MM.1S (cell line): ENCODE data around the gene FAAH.
A peak's percentile ranks its signal among the peaks of the same experiment; 100 is the strongest.

ENCODE experiments used
- DNase-seq: peaks from one replicate; pipeline ENCODE4 v3.0.0-alpha.2; 2015
- H2AFZ ChIP-seq: fragments of 300-600 bp; sonication (generic); 2 replicates; pipeline ENCODE4 v1.6.0; 2016; ENCODE audit warnings: antibody characterized with exemption, low read length
- H3F3A ChIP-seq: fragments of 300-600 bp; sonication (generic); 2 replicates; pipeline ENCODE4 v1.6.1; 2016; ENCODE audit warnings: mild to moderate bottlenecking, antibody characterized with exemption, low read length, moderate library complexity, mixed read lengths; ENCODE audit not compliant: insufficient read depth
- H3K27ac ChIP-seq: fragments of 300-600 bp; sonication (generic); 2 replicates; pipeline ENCODE4 v1.5.1; 2016; ENCODE audit warnings: mild to moderate bottlenecking, low read length
- H3K27me3 ChIP-seq: fragments of 300-600 bp; sonication (generic); replicated peaks from 2 replicates; pipeline ENCODE4 v1.6.0; 2016; ENCODE audit warnings: low read length; ENCODE audit not compliant: insufficient read depth
- H3K36me3 ChIP-seq: fragments of 300-600 bp; sonication (generic); replicated peaks from 2 replicates; pipeline ENCODE4 v1.6.1; 2016; ENCODE audit warnings: mild to moderate bottlenecking, low read length, mixed read lengths; ENCODE audit not compliant: insufficient read depth
- H3K4me1 ChIP-seq: fragments of 300-600 bp; sonication (generic); 2 replicates; pipeline ENCODE4 v1.6.1; 2016; ENCODE audit warnings: low read length, mixed read lengths
- H3K4me2 ChIP-seq: fragments of 300-600 bp; sonication (generic); 2 replicates; pipeline ENCODE4 v1.6.0; 2016; ENCODE audit warnings: low read depth, low read length
- H3K4me3 ChIP-seq: fragments of 300-600 bp; sonication (generic); 2 replicates; pipeline ENCODE4 v1.5.1; 2016; ENCODE audit warnings: low read length, mixed read lengths
- H3K79me2 ChIP-seq: fragments of 300-600 bp; sonication (generic); 2 replicates; pipeline ENCODE4 v1.6.1; 2016; ENCODE audit warnings: mixed run types, low read length, mixed read lengths
- H3K9ac ChIP-seq: fragments of 300-600 bp; sonication (generic); 2 replicates; pipeline ENCODE4 v1.6.1; 2016; ENCODE audit warnings: low read length, mixed read lengths
- H3K9me2 ChIP-seq: fragments of 300-600 bp; sonication (generic); replicated peaks from 2 replicates; pipeline ENCODE4 v1.6.1; 2016; ENCODE audit warnings: mild to moderate bottlenecking, low read length, mixed read lengths; ENCODE audit not compliant: insufficient read depth
- H3K9me3 ChIP-seq: fragments of 300-600 bp; sonication (generic); replicated peaks from 2 replicates; pipeline ENCODE4 v1.6.1; 2016; ENCODE audit warnings: mild to moderate bottlenecking, low read length, mixed read lengths; ENCODE audit not compliant: insufficient read depth
- H4K20me1 ChIP-seq: fragments of 300-600 bp; sonication (generic); 2 replicates; pipeline ENCODE4 v1.6.1; 2016; ENCODE audit warnings: mild to moderate bottlenecking, low read length, moderate library complexity, mixed read lengths; ENCODE audit not compliant: insufficient read depth
- CTCF ChIP-seq: fragments of 300-600 bp; sonication (generic); IDR thresholded peaks from 2 replicates; pipeline ENCODE4 v1.5.1; 2016; ENCODE audit warnings: antibody characterized with exemption, low read length, mixed read lengths
- EZH2 ChIP-seq: fragments of 300-600 bp; sonication (generic); optimal IDR thresholded peaks from 2 replicates; pipeline ENCODE3; 2017; ENCODE audit warnings: low read depth, mild to moderate bottlenecking, antibody characterized with exemption, low read length, mixed read lengths
- EZH2phosphoT487 ChIP-seq: fragments of 300-600 bp; sonication (generic); IDR thresholded peaks from 2 replicates; pipeline ENCODE4 v1.6.1; 2018; ENCODE audit warnings: antibody characterized with exemption, low read length

FAAH gene

GRCh38 chr1:46447499-46448108 lies 53.5 kb downstream of the FAAH start:
- Histone ChIP-seq H4K20me1 (no peaks in the 10 kb centered on the region), H2AFZ (no peak overlapping the region), H3K9me2 (no peaks in the 10 kb centered on the region), H3K9me3 (no peaks in the 10 kb centered on the region), H3F3A (no peaks in the 10 kb centered on the region), H3K4me2 (no peak overlapping the region), H3K4me1 (no peaks in the 10 kb centered on the region), H3K4me3 (no peak overlapping the region), H3K79me2 (no peaks in the 10 kb centered on the region), H3K9ac (no peak overlapping the region), H3K27ac (no peak overlapping the region), H3K36me3 (no peaks in the 10 kb centered on the region), H3K27me3 (peaks cover 66% of the 10 kb centered on the region)
- no peak for DNase-seq
- peak; percentile 62 for TF ChIP-seq EZH2
- TF ChIP-seq CTCF = no peak

GRCh38 chr1:46448109-46448911 lies 54.2 kb downstream of the FAAH start:
- Histone ChIP-seq H3K4me2 (no peak overlapping the region), H3K4me1 (no peaks in the 10 kb centered on the region), H4K20me1 (no peaks in the 10 kb centered on the region), H3K9me3 (no peaks in the 10 kb centered on the region), H3K27ac (no peak overlapping the region), H3F3A (no peaks in the 10 kb centered on the region), H3K9ac (no peak overlapping the region), H3K4me3 (no peak overlapping the region), H3K9me2 (no peaks in the 10 kb centered on the region), H2AFZ (no peak overlapping the region), H3K36me3 (no peaks in the 10 kb centered on the region), H3K79me2 (no peaks in the 10 kb centered on the region), H3K27me3 (peaks cover 66% of the 10 kb centered on the region)
- DNase-seq = no peak
- TF ChIP-seq EZH2phosphoT487 (no peak), CTCF (no peak), EZH2 (peak; percentile 60)

DNA sequence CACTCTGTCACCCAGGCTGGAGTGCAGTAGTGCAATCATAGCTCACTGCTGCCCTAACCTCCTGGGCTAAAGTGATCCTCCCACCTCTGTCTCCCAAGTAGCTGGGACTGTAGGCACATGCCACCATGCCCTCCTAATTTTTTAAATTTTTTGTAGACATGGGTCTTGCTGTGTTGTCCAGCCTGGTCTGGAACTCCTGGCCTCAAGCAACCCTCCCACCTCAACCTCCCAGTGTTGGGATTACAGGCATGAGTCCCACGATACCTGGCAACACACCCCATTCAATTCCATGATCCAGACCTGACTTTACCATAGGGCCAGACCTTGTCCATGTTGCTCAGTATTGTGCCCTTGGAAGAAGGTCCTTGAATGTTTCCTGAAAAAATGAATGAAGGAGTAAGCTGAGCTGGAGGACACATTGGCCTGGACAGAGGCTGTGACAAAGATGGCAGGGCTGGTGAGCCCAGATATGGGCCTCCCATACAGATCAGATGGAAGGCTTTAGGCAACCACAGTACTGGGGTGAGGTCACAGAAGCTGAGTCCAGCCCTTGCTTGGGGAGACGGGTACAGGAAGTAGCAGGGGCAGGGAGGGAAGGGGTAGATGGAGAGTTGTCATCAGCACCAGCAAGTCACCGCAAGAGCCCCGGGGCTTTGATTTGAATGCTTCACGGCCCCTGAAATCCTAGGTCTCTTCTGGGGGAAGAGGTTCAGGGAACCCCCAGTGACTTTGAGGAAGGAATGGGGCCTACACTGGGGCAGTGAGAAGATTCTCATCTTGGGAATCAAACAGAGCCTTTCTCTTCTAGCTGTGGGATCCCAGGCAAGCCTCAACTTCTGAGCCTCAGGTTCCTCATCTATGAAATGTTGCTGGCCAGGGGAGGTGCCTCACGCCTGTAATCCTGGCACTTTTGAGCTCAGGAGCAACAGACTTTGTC lies 55.4 kb downstream of the FAAH start:
- Histone ChIP-seq H3F3A (no peaks in the 10 kb centered on the region), H3K9ac (no peak overlapping the region), H3K4me3 (no peak overlapping the region), H3K27ac (no peak overlapping the region), H3K4me1 (no peaks in the 10 kb centered on the region), H3K79me2 (no peaks in the 10 kb centered on the region), H3K9me3 (no peaks in the 10 kb centered on the region), H3K36me3 (no peaks in the 10 kb centered on the region), H4K20me1 (no peaks in the 10 kb centered on the region), H3K9me2 (no peaks in the 10 kb centered on the region), H3K4me2 (no peak overlapping the region), H2AFZ (no peak overlapping the region), H3K27me3 (peaks cover 71% of the 10 kb centered on the region)
- TF ChIP-seq EZH2phosphoT487 (no peak), CTCF (no peak)
- DNase-seq = no peak
